Panc1 (cell line): ENCODE measurements around the gene LSM14A.

Source experiments
- CTCF ChIP-seq: fragments of 450-650 bp; IDR thresholded peaks from 2 replicates; pipeline ENCODE4 v1.5.1; 2017; ENCODE audit warnings: mild to moderate bottlenecking
- POLR2AphosphoS5 ChIP-seq: IDR thresholded peaks from 2 replicates; pipeline ENCODE4 v1.6.1; 2012; ENCODE audit warnings: mild to moderate bottlenecking, low read depth, low read length, moderate library complexity
- REST ChIP-seq, 2 experiments: IDR thresholded peaks; 2 replicates each; pipeline ENCODE4 v1.6.1; 2011 to 2012; ENCODE audit warnings: low read depth in 2 of 2, control low read depth in 1 of 2, low read length in 1 of 2, mild to moderate bottlenecking in 1 of 2, moderate library complexity in 1 of 2; ENCODE audit not compliant: insufficient read depth in 1 of 2
- SIN3A ChIP-seq: IDR thresholded peaks from 2 replicates; pipeline ENCODE4 v1.6.1; 2012; ENCODE audit warnings: low read depth, mild to moderate bottlenecking, low read length, moderate library complexity, borderline replicate concordance; ENCODE audit not compliant: insufficient read depth
- TCF7L2 ChIP-seq: IDR thresholded peaks from 2 replicates; pipeline ENCODE4 v1.6.1; 2011; ENCODE audit warnings: mild to moderate bottlenecking, low read depth, low read length, inconsistent platforms

- TF ChIP-seq CTCF (no peak), POLR2AphosphoS5 (no peak), REST (IDR thresholded peaks at IDR 0.05; ENCODE audit: insufficient read depth in 1 of 2, low read depth in 2 of 2, low read length in 1 of 2) (no peak), SIN3A (no peak), TCF7L2 (no peak)
Measured at GRCh38 chr19:34193439-34193838, 21.1 kb downstream of the LSM14A start.
